ENCODE data around the gene BNC1.

The BNC1 gene

GRCh38 chr15:83284559-83285283 is at the start of gene BNC1:
BNC1 (minus strand) TSS chr15:83284664; CDS start chr15:83284628, 36 bp downstream.
- DNase-seq = no peak

GRCh38 chr15:83327041-83327440 is 42.6 kb upstream of the BNC1 start:
- DNase-seq = no peak

GRCh38 chr15:83324799-83325198 is 40.3 kb upstream of the BNC1 start:
- DNase-seq = no peak

GRCh38 chr15:83323296-83323711 is 38.8 kb upstream of the BNC1 start:
- no peak for DNase-seq

GRCh38 chr15:83322691-83323090 is 38.2 kb upstream of the BNC1 start:
- DNase-seq = no peak

- DNase-seq = no peak
Measured at GRCh38 chr15:83322061-83322460, 37.6 kb upstream of the BNC1 start.

GRCh38 chr15:83320844-83321243 is 36.4 kb upstream of the BNC1 start:
- no peak for DNase-seq

- no peak for DNase-seq
Measured at GRCh38 chr15:83320404-83320803, 35.9 kb upstream of the BNC1 start.

- DNase-seq = no peak
Measured at GRCh38 chr15:83319771-83320170, 35.3 kb upstream of the BNC1 start.

GRCh38 chr15:83318861-83319415 is 34.5 kb upstream of the BNC1 start:
- no peak for DNase-seq

GRCh38 chr15:83318036-83318435 is 33.6 kb upstream of the BNC1 start:
- no peak for DNase-seq

GRCh38 chr15:83312071-83312470 is 27.6 kb upstream of the BNC1 start:
- DNase-seq = no peak

GRCh38 chr15:83310521-83311456 is 26.3 kb upstream of the BNC1 start:
- DNase-seq = no peak

- DNase-seq = no peak
Measured at GRCh38 chr15:83308671-83309070, 24.2 kb upstream of the BNC1 start.

- DNase-seq = no peak
Measured at GRCh38 chr15:83306561-83306960, 22.1 kb upstream of the BNC1 start.

GRCh38 chr15:83305704-83306291 is 21.3 kb upstream of the BNC1 start:
- no peak for DNase-seq

GRCh38 chr15:83304861-83305703 is 20.6 kb upstream of the BNC1 start:
- no peak for DNase-seq

GRCh38 chr15:83303535-83303934 is 19.1 kb upstream of the BNC1 start:
- no peak for DNase-seq

GRCh38 chr15:83300826-83301225 is 16.4 kb upstream of the BNC1 start:
- no peak for DNase-seq

- no peak for DNase-seq
Measured at GRCh38 chr15:83299462-83299861, 15.0 kb upstream of the BNC1 start.

GRCh38 chr15:83295417-83295816 is 11.0 kb upstream of the BNC1 start:
- DNase-seq = no peak

GRCh38 chr15:83293201-83293600 is 8.7 kb upstream of the BNC1 start:
- DNase-seq = no peak

Measured in NCI-H345 (cell line).